Activated naive CD4-positive, alpha-beta T cell treated with anti-CD3 and anti-CD28 coated beads, Interleukin-2, amount 50 U/mL, for 72 hours (primary cell): ENCODE measurements around the gene CACHD1. TPM values are rescaled to one million over a fixed set of nuclear protein-coding genes. Genes with fewer than 3 reads are reported as not detected.
A peak's percentile ranks its signal among the peaks of the same experiment; 100 is the strongest.

Experiments used
- ATAC-seq, 2 donors: fragments of 150-1000 bp; cut with Tn5 transposase; 2 replicates each; pipeline ENCODE4 v1.10.0; 2021; ENCODE audit warnings: mild to moderate bottlenecking in 2 of 2, moderate library complexity in 2 of 2
- DNase-seq, 2 donors: peaks; one replicate each; pipeline ENCODE4 v3.0.0; 2021 to 2022; ENCODE audit warnings: low spot score in 2 of 2
- H3K27ac Mint-ChIP-seq, 2 donors: one replicate each; pipeline ENCODE4 v1.8.0; 2022; ENCODE audit warnings: mild to moderate bottlenecking in 2 of 2, mixed read lengths in 2 of 2
- H3K36me3 Mint-ChIP-seq, 2 donors: one replicate each; pipeline ENCODE4 v1.8.0; 2022; ENCODE audit warnings: mixed read lengths in 2 of 2
- H3K9me3 Mint-ChIP-seq, 2 donors: one replicate each; pipeline ENCODE4 v1.8.0; 2022; ENCODE audit warnings: mixed read lengths in 2 of 2
- total RNA-seq, 2 donors: library from RNA; stranded (reverse); gene quantifications; one replicate each; pipeline ENCODE4 v1.2.3, GENCODE V29; 2022

The CACHD1 gene
- total RNA-seq, 2 donors from 2014 or later: 1.1 to 1.6 TPM

DNA sequence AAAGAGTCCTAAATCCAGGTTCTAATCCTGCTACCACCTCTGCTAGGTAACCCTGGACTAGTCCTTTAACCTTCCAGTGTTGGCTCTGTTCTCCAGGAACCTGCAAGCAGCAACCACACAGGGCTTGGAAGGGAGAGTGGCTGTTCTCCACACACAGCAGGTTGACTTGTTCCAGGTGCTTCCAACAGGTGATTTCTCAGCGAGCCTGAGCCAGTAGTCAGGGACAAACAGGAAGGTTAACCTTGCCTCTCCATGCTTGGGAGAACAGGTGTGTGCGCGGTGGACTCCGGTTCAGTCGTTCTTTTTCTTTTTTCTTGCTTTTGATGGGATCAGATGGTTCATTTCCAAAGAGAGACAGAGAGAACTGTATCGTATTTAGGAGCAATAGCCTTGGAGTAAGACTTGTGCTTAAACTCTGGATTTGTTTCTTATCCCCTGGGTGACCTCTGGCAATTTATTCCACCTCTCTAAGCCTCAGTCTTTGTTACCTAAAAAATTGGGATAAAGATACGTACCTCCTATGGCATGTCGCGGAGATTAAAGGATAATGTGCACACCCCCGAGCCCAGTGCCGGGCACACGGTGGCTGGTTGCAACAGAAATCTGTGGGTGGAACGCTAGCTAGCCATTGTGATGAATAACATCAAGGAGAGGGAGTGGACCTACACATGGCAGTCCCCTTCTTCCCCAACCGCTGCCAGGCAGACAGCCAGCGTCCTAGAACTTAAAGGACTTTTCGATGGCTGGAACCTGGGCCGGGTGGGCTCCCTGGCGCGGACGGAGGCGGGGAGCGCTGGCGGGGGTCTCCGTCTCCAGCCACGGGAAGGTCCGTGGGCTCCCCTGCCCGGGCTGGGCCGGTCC lies 583 bp upstream of the CACHD1 start:
- Mint-ChIP-seq H3K9me3 (no peaks in the 10 kb centered on the region), H3K36me3 (peaks cover 0 to 4% of the 10 kb centered on the region in 2 donors), H3K27ac (no peak overlapping the region)
- DNase-seq (no peak), ATAC-seq (peak; percentile 5 to 15)

DNA sequence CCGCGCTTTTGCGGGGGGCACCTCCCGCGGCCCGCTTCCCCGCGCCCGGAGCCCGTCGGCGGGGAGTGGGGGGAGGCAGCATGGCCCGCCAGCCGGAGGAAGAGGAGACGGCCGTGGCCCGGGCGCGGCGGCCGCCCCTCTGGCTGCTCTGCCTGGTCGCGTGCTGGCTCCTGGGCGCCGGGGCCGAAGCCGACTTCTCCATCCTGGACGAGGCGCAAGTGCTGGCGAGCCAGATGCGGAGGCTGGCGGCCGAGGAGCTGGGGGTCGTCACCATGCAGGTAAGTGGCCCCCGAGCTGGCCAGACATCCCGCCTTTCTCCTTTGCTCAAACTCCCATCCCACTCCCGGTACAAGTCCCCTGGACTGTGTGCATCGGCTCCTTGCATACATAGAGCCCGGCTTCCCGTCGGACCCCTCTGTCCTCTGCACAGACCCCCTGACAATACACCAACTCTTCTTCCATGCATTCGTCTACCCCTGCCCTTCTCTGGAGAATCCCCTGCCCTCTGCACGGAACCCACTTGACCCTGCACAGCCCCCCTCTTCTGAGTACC lies 812 bp downstream of the CACHD1 start:
- ATAC-seq: peak; percentile 38 to 39
- peak in 1 of 2 donors; percentile 17 for DNase-seq
- H3K36me3 Mint-ChIP-seq: peaks cover 0 to 4% of the 10 kb centered on the region in 2 donors
- peak overlapping the region in 1 of 2 donors; percentile 4 for H3K27ac Mint-ChIP-seq
- no peaks in the 10 kb centered on the region for H3K9me3 Mint-ChIP-seq

DNA sequence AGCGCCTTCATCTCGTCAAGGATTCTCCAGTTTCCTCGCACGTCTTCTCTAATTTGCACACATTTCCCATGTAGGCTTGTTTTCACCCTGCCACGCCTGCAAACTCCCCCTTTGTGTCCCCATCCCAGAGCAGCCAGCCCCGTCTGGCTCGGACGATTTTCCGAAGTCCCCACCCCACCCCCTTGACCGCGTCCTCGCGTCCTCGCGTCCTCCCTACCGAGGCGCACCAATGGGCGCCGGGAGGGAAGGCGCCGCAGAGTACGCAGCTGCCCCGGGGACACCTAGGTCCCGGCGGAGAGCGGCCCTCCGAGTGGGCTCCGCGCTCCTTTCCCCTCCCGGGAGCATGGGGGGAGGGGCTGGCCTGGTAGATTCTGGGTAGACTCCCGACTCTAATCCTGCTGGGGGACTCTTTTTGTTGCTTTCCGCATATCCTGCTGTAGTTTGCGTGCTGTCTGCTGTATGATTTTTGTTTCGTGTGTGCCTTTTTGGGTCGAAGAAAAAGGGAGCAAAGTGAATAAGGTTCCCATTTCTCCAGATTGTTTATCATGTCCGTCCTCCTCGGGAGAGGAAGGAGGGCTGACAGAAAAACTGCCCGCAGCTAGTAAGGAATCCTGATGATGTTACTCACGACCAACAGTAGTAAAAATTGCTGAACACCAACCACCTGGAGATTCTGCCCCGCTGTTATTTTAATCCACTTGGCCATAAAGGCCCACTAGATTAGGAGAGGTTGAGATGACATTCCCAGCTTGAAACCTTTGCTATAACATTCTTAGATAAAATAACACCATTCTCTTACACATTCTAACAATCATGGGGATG lies 1.5 kb downstream of the CACHD1 start:
- DNase-seq (peak in 1 of 2 donors; percentile 24), ATAC-seq (peak in 1 of 2 donors; percentile 45)
- H3K36me3 Mint-ChIP-seq: peaks cover 0 to 4% of the 10 kb centered on the region in 2 donors
- peak overlapping the region; percentile 4 to 81 for H3K27ac Mint-ChIP-seq
- no peaks in the 10 kb centered on the region for H3K9me3 Mint-ChIP-seq

DNA sequence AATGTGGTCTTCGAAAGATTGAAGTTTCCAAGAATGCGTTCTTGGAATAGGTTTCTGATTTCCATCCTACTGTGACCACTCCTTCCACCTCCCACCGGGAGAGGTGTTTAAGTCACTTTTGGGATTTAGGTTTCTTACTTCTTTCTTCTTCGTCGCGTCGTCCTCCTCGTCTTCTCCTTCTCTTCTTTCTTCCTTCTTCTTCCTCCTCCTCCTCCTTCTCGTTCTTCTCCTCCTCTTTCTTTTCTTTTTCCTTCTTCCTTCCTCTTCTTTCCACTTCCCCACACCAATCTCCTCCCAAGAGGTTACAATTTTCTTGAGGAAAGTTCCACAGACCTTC lies 2.1 kb downstream of the CACHD1 start:
- no peaks in the 10 kb centered on the region for H3K9me3 Mint-ChIP-seq
- no peak for DNase-seq
- ATAC-seq: no peak
- peaks cover 0 to 4% of the 10 kb centered on the region in 2 donors for H3K36me3 Mint-ChIP-seq
- H3K27ac Mint-ChIP-seq: no peak overlapping the region

DNA sequence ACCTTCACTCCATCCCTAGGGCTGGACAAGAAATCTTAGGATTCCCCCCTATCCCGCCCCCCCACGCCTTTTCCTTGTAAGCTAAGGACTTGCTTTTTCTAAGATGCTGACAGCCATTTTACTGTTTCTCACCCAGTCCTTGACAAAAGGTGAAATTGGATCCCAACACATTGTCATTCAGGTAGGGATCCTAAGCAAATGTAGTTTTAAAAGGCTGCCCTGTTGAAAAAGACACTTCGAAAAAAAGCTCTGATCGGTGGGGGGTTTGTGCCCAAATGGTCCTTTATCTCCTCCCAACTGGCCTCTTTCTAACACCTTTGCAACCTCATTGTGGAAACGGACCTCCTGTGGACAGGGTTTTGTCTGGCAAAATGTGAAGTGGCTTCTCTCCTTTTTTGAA lies 2.9 kb downstream of the CACHD1 start:
- no peak for ATAC-seq
- DNase-seq: no peak
- Mint-ChIP-seq H3K36me3 (peaks cover 0 to 4% of the 10 kb centered on the region in 2 donors), H3K9me3 (no peaks in the 10 kb centered on the region), H3K27ac (no peak overlapping the region)

DNA sequence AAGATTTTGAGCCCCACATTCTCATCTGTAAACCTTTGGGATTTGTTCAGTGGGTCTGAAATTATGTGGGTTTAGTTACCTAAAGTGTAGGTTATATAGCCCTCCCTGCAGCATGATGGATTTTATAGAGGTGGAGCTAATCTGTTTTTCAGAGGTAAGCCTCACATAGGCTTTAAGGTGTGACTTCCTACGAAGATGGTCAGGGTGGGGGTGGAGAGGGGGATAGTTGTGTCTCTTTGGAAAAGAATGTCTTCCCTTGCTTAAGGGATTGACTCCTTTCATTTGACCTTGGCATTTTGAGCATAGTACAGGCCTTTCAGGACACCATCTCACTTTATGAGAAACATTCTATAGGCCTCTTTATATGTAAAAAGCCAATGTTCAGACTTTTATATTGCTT lies 3.4 kb downstream of the CACHD1 start:
- Mint-ChIP-seq H3K27ac (no peak overlapping the region), H3K9me3 (no peaks in the 10 kb centered on the region), H3K36me3 (peaks cover 0 to 4% of the 10 kb centered on the region in 2 donors)
- DNase-seq (no peak), ATAC-seq (no peak)

DNA sequence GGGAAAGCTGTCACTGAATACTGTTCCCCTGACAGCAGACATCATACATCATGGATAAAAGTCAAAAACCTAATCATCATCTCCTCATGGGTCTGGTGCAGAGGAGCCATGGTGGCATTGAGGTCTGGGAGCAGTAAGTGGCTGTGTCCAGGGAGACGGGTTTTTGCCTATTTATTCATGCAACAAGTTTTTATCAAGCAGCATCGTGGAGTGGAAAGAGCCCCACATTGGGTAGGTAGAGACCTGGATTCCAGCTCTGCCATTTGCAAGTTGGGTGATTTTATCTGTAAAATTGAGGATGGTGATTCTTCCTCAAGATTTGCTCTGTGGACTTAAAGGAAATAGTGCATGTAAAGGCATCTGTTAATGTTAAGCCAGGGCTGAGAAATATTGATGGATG lies 4.2 kb downstream of the CACHD1 start:
- no peaks in the 10 kb centered on the region for H3K9me3 Mint-ChIP-seq
- ATAC-seq (no peak), DNase-seq (no peak)
- H3K36me3 Mint-ChIP-seq: peaks cover 0 to 4% of the 10 kb centered on the region in 2 donors
- H3K27ac Mint-ChIP-seq: no peak overlapping the region

DNA sequence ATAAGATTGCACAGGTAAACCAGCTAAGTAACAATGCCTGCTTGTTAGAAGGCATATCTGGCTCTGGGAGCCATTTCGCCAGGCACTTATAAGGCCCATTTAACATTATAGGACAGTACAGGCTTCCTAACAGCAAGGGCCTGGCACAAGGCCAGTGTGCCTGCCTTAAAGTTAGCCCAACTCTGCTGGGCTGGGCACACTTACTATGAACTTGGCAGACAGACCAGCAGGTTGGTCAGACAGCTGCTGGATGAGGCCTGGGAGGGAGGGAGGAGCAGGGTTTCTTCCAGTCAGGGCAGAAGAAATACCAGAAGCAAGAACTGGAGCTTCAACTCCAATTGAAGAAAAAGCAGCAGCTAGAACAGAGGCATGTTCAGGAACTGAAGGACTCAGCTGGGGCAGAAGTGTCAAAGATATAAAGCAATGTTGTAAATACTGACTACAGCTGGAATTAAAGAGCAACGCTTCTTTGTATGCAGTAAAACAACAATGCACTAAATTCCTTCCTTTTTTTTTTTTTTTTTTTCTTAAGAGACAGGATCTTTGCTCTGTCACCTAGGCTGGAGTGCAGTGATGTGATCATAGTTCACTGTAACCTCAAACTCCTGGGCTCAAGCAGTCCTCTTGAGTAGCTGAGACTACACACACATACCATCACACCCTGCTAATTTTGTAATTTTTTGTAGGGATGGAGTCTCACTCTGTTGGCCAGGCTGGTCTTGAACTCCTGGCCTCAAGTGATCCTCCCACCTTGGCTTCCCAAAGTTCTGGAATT lies 4.9 kb downstream of the CACHD1 start:
- Mint-ChIP-seq H3K9me3 (no peaks in the 10 kb centered on the region), H3K27ac (no peak overlapping the region), H3K36me3 (peaks cover 0 to 4% of the 10 kb centered on the region in 2 donors)
- ATAC-seq: no peak
- DNase-seq: no peak

DNA sequence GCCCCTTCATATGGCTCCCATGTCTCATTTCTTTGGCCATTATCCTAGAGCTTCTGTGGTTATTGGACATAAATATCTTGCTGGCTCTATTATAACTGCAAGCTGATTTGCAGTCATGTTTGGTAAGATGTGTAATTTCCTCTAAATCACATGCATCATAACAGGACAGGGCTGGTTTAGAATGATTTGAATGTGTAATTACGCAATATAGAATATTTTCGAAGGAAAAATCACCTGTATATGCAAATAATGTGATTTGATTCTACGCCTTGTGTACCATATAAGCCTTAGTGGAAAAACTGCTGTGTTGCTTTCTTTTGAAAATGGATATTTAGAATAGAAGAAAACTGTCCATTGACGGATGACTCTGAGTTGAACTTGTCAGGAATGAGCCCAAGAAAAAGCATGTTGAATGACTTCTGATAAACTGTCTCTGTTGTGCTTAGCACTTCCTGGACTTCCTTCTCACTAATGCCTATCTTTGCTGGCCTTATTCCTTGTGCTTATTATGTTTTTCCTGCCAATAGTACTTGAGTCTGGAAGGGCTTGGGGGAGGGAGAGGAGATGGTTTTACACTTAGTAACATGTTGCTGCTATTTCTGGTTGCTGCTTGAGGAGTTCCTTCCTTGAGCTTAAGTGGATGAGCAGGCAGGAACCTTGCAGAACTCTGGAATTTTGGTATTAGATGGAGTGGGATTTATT lies 6.5 kb downstream of the CACHD1 start:
- Mint-ChIP-seq H3K36me3 (peaks cover 0 to 4% of the 10 kb centered on the region in 2 donors), H3K27ac (no peak overlapping the region), H3K9me3 (no peaks in the 10 kb centered on the region)
- no peak for ATAC-seq
- no peak for DNase-seq

DNA sequence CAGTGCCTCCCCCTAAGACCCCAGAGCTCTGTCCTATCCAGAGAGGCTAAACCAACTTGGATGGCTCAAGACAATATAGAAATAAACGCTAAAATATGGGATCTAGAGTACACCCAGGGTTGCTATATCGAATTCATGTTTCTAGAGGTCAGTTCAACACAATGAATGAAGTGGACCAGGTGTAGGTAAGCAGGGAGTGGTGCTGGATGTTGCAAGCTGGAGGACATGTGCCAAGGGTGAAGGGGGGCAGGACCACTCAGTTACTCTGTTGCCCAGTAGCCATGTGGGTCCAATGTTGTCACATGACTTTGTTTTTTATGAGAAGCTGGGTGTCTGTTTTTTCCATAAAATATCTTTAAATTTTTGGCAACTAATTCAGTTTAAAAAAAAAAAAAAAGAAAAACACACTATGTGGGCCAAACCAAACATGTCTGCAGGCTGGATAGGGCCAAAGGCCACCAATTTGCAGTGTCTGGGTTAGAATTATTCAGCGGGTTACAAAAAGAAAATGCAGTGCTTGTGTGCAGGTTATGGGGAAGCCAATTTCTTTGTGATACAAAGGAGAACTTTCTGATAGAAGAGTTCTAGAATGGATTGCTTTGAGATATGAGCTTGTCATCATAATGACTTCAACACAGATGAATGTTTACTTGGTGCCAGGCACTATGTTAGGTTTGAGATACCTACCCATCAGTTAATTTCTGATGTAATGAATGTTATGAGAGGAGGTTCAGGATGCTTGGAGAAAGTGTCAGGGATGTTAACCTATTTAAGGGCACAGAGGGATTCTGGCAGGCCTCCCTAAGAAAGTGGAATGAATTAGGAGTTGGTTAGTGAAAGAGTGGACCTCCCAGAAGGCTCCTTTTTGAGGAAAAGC lies 8.9 kb downstream of the CACHD1 start:
- no peak for ATAC-seq
- no peaks in the 10 kb centered on the region for H3K9me3 Mint-ChIP-seq
- H3K27ac Mint-ChIP-seq: no peak overlapping the region
- H3K36me3 Mint-ChIP-seq: no peaks in the 10 kb centered on the region
- no peak for DNase-seq

DNA sequence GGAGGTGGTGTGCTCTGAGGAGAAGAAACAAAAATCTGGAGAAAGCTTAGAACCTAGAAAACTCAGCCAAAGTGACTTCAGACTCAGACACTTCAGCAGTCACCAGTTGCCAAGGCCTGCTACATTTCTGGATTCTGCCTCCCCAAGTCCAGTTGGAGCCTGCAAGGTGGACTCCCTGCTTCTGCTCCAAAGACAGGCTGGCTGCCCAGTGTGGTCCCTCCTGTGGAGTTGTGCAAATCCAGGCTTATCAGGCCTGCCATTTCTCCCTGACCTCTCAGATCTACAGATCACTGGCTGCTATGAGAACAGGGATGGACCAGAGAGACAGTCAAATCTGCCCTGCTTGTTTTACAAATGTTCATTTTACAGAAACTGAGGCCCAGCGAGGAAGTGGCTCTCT lies 9.9 kb downstream of the CACHD1 start:
- DNase-seq (no peak), ATAC-seq (no peak)
- Mint-ChIP-seq H3K9me3 (no peaks in the 10 kb centered on the region), H3K36me3 (no peaks in the 10 kb centered on the region), H3K27ac (no peak overlapping the region)

DNA sequence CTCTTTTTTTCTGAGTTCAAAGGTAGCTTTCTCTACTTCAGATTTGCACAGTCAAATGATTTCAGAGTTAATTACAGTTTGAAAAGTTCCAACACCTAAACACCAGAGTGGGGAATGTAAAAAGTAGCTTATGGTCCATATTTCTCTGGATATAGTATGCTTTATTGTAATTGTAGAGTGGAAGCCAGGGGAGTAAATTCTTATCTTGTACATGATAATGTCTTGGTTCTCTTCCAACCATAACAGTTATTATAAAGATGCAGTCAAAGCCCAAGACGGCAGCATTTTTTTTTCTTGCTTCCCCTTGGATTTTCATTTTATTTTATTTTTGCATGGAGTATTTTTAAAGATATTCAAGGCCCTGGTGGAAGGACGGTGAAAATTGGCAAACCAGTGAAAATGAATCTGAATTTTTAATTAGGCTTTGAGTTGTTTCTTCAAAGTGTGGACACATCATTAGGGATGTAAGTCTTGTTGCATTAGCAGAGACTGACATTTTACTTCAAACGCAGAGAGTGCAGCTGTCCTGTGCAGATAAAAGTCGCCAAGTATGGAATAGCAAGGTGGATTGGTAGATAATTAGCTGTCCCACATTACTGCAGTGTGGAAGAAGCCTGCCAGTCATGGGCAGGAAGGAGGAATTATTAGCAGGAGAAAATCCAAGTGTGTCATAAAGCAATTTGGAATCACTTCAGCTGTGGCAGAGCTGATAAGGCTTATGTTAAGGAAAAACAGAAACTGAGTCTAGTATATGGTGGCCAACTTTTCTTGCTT lies 11.3 kb downstream of the CACHD1 start:
- ATAC-seq (no peak), DNase-seq (no peak)
- no peak overlapping the region for H3K27ac Mint-ChIP-seq
- no peaks in the 10 kb centered on the region for H3K36me3 Mint-ChIP-seq
- H3K9me3 Mint-ChIP-seq: no peaks in the 10 kb centered on the region

DNA sequence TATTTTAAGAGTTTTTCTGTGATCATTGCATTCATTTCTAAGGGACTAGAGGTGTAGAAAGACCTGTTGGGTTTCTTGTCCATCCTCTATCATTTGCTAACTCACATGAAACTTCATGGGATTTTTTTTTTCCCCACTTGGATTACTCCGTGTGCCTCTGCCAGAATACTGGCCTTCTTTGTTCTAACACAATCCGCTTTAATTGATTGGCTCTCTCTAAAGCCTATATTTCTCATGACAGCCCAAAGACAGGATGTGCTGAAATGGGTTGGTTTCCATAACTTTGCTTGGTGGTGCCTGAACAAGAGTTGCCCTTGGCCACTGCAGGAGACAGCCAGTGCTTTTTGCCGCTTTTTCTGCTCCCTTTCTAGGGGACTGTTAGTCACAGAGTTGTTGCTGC lies 12.2 kb downstream of the CACHD1 start:
- no peaks in the 10 kb centered on the region for H3K36me3 Mint-ChIP-seq
- no peak overlapping the region for H3K27ac Mint-ChIP-seq
- ATAC-seq (no peak), DNase-seq (no peak)
- H3K9me3 Mint-ChIP-seq: no peaks in the 10 kb centered on the region

DNA sequence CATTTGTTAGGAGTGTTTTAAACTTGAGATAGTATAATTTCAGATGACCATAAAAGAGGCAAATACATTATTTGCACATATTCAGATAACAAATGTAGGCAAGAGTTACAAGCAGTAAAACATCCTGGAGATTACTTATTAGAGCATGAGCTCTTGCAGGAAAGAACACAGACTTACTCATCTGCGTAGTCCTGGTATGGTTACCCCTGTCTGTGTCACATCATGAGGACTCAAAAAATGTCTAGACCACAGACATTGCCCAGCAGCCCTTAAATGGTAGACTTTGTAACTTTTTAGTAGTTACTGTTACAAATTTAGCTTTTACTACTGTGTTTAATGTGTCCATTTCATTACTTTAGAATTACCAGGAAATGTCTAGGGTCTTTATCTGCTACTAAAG lies 12.8 kb downstream of the CACHD1 start:
- H3K36me3 Mint-ChIP-seq: no peaks in the 10 kb centered on the region
- no peak overlapping the region for H3K27ac Mint-ChIP-seq
- H3K9me3 Mint-ChIP-seq: no peaks in the 10 kb centered on the region
- ATAC-seq (peak in 1 of 2 donors; percentile 47), DNase-seq (no peak)
